Ovary (tissue), 3 donors: ENCODE data around the gene FBXO11.

Experiments
- CTCF ChIP-seq, 3 donors: fragments of 450-650 bp in 2 of 3; fragments of 200-600 bp in 1 of 3; IDR thresholded peaks; one replicate each; pipeline versions ENCODE4 v1.5.1 to v1.8.0; 2016 to 2022; ENCODE audit warnings: antibody characterized with exemption in 3 of 3, mild to moderate bottlenecking in 1 of 3
- EP300 ChIP-seq: sonication (generic); formaldehyde crosslinking; IDR thresholded peaks from one replicate; pipeline ENCODE4 v1.6.1; 2017; ENCODE audit warnings: antibody characterized with exemption
- POLR2A ChIP-seq: fragments of 450-650 bp; IDR thresholded peaks from one replicate; pipeline ENCODE4 v1.6.1; 2017; ENCODE audit warnings: antibody characterized with exemption, mild to moderate bottlenecking, moderate library complexity
- donor health status: DM: no; HTN: no; CAD: no.

- TF ChIP-seq POLR2A (no peak), CTCF (IDR thresholded peaks at IDR 0.05) (no peak), EP300 (no peak)
Observed at GRCh38 chr2:47822518-47822917, 83.8 kb downstream of the FBXO11 start.
